Activated B cell treated with CpG ODN at 0.5 μM for 24 hours (primary cell): ENCODE measurements around the gene ZNF33A. TPM values are rescaled to one million over a fixed set of nuclear protein-coding genes. Genes with fewer than 3 reads are reported as not detected.
A peak's percentile ranks its signal among the peaks of the same experiment; 100 is the strongest.
"Not testable (repeated sequence)": the region's sequence is repeated elsewhere in the genome, so short reads cannot be mapped to it uniquely, and the experiment has no call there.

ENCODE experiments used
- ATAC-seq: fragments of 200-7000 bp; cut with Tn5 transposase; one replicate; pipeline ENCODE4 v1.10.0; 2021; ENCODE audit warnings: low read depth, mild to moderate bottlenecking, moderate library complexity
- CTCF ChIA-PET: fragments of 350-600 bp; sonication (Branson Sonifier 250); formaldehyde crosslinking; loops from one replicate; lab custom pipeline; 2021; ENCODE audit warnings: antibody characterized with exemption; lab: Charles Lee
- POLR2A ChIA-PET: fragments of 350-600 bp; sonication (Branson Sonifier 250); formaldehyde crosslinking; loops from one replicate; lab custom pipeline; 2021; ENCODE audit warnings: antibody characterized with exemption; lab: Charles Lee
- DNase-seq: peaks from one replicate; pipeline ENCODE4 v3.0.0; 2022
- H3K27ac Mint-ChIP-seq: one replicate; pipeline ENCODE4 v1.8.0; 2020; ENCODE audit warnings: mixed read lengths
- H3K27me3 Mint-ChIP-seq: one replicate; pipeline ENCODE4 v1.8.0; 2021; ENCODE audit warnings: mixed read lengths
- H3K36me3 Mint-ChIP-seq: one replicate; pipeline ENCODE4 v1.8.0; 2021; ENCODE audit warnings: low read depth, mixed read lengths
- H3K4me1 Mint-ChIP-seq: one replicate; pipeline ENCODE4 v1.8.0; 2021; ENCODE audit warnings: mixed read lengths
- H3K4me3 Mint-ChIP-seq: one replicate; pipeline ENCODE4 v1.8.0; 2020; ENCODE audit warnings: mild to moderate bottlenecking, mixed read lengths
- H3K9me3 Mint-ChIP-seq: one replicate; pipeline ENCODE4 v1.8.0; 2020; ENCODE audit warnings: mixed read lengths
- CTCF ChIP-seq: fragments of 200-600 bp; IDR thresholded peaks from one replicate; pipeline ENCODE4 v1.8.0; 2022; ENCODE audit warnings: antibody characterized with exemption, mild to moderate bottlenecking
- intact Hi-C: fragments of 100-400 bp; cut with micrococcal nuclease; formaldehyde crosslinking; loops from one replicate; pipeline ENCODE4 v1.15.1; 2024
- total RNA-seq: library from RNA; stranded (reverse); gene quantifications from 2 replicates; pipeline ENCODE4 v1.2.3, GENCODE V29; 2022

The ZNF33A gene
- total RNA-seq, 1 donor from 2014 or later = 58.6 TPM

GRCh38 chr10:38070501-38070900, 60.0 kb downstream of the ZNF33A start:
- no peak for ATAC-seq
- Mint-ChIP-seq H3K27me3 (no peaks in the 10 kb centered on the region), H3K36me3 (peaks cover under 1% of the 10 kb centered on the region)

GRCh38 chr10:38072552-38072951, 62.1 kb downstream of the ZNF33A start:
- H3K36me3 Mint-ChIP-seq = no peaks in the 10 kb centered on the region
- intact Hi-C loops = no loop called here

More at GRCh38 chr10:38070501-38070900, 60.0 kb downstream of the ZNF33A start:
- H3K4me1 Mint-ChIP-seq = peaks cover 10% of the 10 kb centered on the region
- POLR2A ChIA-PET = no interaction called here
- no peak overlapping the region for H3K4me3 Mint-ChIP-seq
- CTCF ChIA-PET = no interaction called here
- intact Hi-C loops = no loop called here
- no peak overlapping the region for H3K27ac Mint-ChIP-seq
- DNase-seq = no peak
- peaks cover 6% of the 10 kb centered on the region for H3K9me3 Mint-ChIP-seq
- TF ChIP-seq CTCF = no peak

GRCh38 chr10:38076687-38077086, 66.2 kb downstream of the ZNF33A start:
- Mint-ChIP-seq H3K4me1 (peaks cover 4% of the 10 kb centered on the region), H3K27me3 (no peaks in the 10 kb centered on the region), H3K27ac (no peak overlapping the region), H3K36me3 (no peaks in the 10 kb centered on the region), H3K4me3 (no peak overlapping the region), H3K9me3 (peaks cover 21% of the 10 kb centered on the region)
- ATAC-seq = no peak
- ChIA-PET POLR2A (no interaction called here), CTCF (interaction anchor here (0.7 kb wide), 1 partner anchor 39 kb away, joined by 3 read pairs; no protein-coding TSS in a partner anchor)
- no peak for TF ChIP-seq CTCF
- no peak for DNase-seq
- intact Hi-C loops = no loop called here

More at GRCh38 chr10:38072552-38072951, 62.1 kb downstream of the ZNF33A start:
- DNase-seq (no peak), ATAC-seq (no peak)
- H3K4me1 Mint-ChIP-seq = peaks cover 6% of the 10 kb centered on the region
- no peak overlapping the region for H3K4me3 Mint-ChIP-seq
- H3K27ac Mint-ChIP-seq = no peak overlapping the region
- ChIA-PET POLR2A (no interaction called here), CTCF (no interaction called here)
- no peak for TF ChIP-seq CTCF
- no peaks in the 10 kb centered on the region for H3K27me3 Mint-ChIP-seq
- peaks cover 16% of the 10 kb centered on the region for H3K9me3 Mint-ChIP-seq

DNA sequence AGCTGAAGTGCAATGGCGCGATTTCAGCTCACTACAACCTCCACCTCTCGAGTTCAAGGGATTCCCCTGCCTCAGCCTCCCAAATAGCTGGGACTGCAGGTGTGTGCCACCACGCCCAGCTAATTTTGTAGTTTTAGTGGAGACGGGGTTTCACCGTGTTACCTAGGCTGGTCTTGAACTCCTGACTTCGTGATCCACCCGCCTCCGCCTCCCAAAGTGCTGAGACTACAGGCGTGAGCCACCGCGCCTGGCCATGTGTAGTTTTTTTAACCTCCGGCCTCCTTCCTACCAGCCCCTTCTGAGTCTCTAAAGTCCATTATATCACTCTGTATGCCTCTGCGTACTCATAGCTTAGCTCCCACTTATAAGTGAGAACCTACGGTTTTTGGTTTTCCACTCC, 82.8 kb downstream of the ZNF33A start:
- H3K27me3 Mint-ChIP-seq, H3K9me3 Mint-ChIP-seq, intact Hi-C loops, ATAC-seq, DNase-seq: not testable (repeated sequence)
- ChIA-PET CTCF (interaction anchor here (0.6 to 1.6 kb wide), 3 partner anchors 88 to 116 kb away, joined by 3 to 6 read pairs (median 3); no protein-coding TSS in a partner anchor), POLR2A (interaction anchor here (1.1 to 3.3 kb wide), 2 partner anchors 83 to 117 kb away, joined by 4 to 28 read pairs; partner anchors contain the start of genes ZNF25 and ZNF33A)
- H3K27ac Mint-ChIP-seq = peak overlapping the region; percentile 75
- peak overlapping the region; percentile 85 for H3K4me3 Mint-ChIP-seq
- H3K36me3 Mint-ChIP-seq = peaks cover 36% of the 10 kb centered on the region
- peaks cover 28% of the 10 kb centered on the region for H3K4me1 Mint-ChIP-seq

DNA sequence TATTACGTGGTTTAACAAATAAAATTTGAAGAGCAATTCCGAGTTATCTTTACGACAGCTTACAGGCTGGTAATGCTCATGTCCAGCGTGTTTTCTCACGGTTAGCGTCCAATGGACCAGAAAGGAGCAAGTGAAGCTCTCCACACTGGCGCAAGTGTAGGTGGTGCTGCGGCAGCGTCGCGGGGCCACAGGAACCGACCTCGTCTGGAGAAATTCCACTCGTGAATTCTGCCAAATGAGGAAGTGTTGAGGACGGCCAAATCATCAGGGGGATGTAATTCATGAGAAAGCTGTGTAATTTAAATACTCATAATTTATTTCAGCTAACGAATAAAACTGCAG, 83.3 kb downstream of the ZNF33A start:
- H3K4me1 Mint-ChIP-seq = peaks cover 28% of the 10 kb centered on the region
- ATAC-seq = peak; percentile 16
- intact Hi-C loops = loop anchor here (1.0 kb wide), 6 partner anchors 55 to 310 kb away; partner anchors contain the start of genes ZNF248, ZNF25 and ZNF33A
- H3K27me3 Mint-ChIP-seq = no peaks in the 10 kb centered on the region
- POLR2A ChIA-PET = interaction anchor here (1.1 to 3.3 kb wide), 2 partner anchors 84 to 118 kb away, joined by 4 to 28 read pairs; partner anchors contain the start of genes ZNF25 and ZNF33A
- H3K9me3 Mint-ChIP-seq = no peaks in the 10 kb centered on the region
- peak overlapping the region; percentile 85 for H3K4me3 Mint-ChIP-seq
- H3K27ac Mint-ChIP-seq = peak overlapping the region; percentile 75
- CTCF ChIA-PET = interaction anchor here (1.2 to 1.6 kb wide), 2 partner anchors 115 to 116 kb away, joined by 3 to 6 read pairs; no protein-coding TSS in a partner anchor
- no peak for TF ChIP-seq CTCF
- DNase-seq = no peak
- H3K36me3 Mint-ChIP-seq = peaks cover 40% of the 10 kb centered on the region
